ENCODE data around the gene FBN2.
"Not testable (repeated sequence)": the region's sequence is repeated elsewhere in the genome, so short reads cannot be mapped to it uniquely, and the experiment has no call there.

FBN2 gene

GRCh38 chr5:128534726-128535125, 3.3 kb downstream of the FBN2 start:
- DNase-seq (ENCODE audit: low spot score), result no peak

GRCh38 chr5:128532776-128533175, 5.3 kb downstream of the FBN2 start:
- DNase-seq (ENCODE audit: low spot score), result no peak

- no peak for DNase-seq (ENCODE audit: low spot score)
These were observed 5.9 kb downstream of the FBN2 start for GRCh38 chr5:128532127-128532526.

GRCh38 chr5:128528637-128529255, 9.3 kb downstream of the FBN2 start:
- DNase-seq (ENCODE audit: low spot score), result no peak

DNA sequence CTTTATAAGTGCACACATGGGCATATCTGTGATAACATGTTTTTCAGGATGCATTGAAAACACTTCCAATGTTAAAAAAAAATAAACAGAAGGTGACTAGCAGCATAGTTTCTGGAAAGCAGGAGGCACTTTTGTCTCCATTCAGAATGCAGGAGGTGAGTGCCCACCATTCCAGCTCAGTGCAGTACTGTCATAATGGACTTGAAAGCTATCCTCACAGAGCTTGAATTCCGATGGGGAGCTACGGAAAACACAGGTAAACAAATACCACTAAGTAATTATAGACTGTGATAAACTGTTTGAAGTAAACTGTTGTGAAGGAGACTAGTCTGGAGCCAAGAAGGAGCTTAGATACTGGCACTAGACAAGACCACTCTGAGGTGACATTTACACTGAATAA, 9.9 kb downstream of the FBN2 start:
- no peak for DNase-seq (ENCODE audit: low spot score)

DNA sequence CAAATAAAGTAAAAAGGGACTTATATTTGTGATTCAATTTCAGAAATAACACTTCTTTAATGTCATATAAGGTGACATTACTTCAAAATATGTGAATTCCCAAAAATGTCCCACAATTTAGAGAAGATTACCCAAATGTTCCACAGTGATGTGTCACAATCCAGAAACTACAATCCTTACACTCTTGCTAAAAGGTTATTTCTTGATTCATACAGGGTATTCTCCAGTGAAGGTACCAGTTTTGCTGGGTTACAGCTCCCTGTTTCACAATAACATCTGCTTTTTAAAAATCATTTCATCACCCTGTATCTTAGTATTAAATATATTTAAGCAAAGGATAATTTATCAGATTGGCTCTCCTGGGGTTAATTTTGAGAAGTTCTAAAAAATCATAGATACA, 11.0 kb downstream of the FBN2 start:
- no peak for DNase-seq (ENCODE audit: low spot score)

- DNase-seq (ENCODE audit: low spot score), result no peak
These were observed 15.7 kb downstream of the FBN2 start for GRCh38 chr5:128522336-128522735.

DNA sequence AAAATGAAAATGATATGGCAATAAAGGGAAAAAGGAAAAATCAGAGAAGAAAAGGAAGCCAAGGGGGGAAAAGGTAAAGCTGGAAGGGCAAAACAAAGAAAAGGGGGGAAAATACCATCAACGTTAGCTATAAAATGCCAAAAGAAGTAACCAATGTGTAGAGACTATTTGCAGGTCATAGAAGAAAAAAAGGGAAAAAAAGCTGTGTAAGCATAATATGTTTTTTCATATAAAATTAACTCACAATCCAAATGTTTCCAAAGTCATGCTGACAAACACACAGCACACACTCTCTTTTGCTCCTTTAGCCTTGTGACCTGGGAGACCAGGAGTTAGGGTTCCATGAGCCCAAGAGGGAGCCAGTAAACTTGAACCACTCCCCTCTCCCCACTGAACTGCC, 18.2 kb downstream of the FBN2 start:
- no peak for DNase-seq (ENCODE audit: low spot score)

DNA sequence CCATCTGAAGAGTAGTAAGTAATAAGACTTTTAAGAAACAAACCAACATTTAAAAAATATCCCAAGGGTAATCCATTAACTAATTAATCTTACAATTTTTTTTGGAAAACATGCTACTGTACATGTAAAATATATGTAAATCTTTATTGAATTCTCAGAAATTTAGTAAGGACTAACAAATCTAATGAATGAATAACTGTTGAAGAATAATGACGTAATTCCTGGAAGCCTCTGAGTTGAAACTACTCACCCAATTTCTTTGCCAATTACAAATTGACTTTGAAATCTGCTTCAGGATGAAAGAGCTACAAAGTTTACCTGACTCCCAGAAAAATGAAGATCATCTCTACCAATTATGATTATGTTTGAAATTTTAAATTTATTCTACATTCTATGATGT, 21.1 kb downstream of the FBN2 start:
- DNase-seq (ENCODE audit: low spot score), result no peak

DNA sequence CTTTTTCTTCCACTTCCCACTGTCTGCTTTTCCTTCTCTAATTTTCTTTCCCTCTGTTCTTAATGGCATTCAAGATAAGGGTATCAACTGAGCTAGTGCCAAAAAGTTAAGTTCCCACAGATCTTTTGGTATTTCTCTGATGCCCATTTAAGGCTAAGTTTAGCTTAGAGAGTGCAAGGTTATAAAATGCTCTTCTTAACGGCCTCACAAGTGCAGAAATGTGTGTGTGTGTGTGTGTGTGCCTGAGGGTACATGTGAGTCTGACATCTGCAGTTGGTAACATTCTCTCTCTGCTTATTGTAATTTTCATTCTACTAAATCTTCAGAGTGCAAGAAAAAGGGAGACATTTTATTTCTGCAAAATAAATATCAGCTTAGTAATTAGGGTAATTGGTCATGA, 24.2 kb downstream of the FBN2 start:
- no peak for DNase-seq (ENCODE audit: low spot score)

DNA sequence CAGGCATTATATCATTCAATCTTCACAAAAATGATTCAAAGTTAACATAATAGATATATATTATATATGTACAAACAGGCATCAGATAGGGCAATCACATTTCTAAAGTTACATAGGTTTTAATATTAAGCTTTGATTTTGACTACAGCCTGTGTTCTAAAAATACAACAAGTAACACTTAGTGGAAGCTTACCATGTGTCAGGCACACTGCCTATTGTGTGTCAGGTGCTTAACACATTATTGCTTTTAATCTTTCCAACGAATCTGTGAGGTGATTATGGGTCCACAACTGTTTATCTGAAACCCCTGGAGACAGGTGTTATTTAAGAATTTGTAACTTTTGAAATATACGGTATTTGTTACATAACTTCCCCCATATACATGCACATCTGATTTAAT, 25.2 kb downstream of the FBN2 start:
- no peak for DNase-seq (ENCODE audit: low spot score)

DNA sequence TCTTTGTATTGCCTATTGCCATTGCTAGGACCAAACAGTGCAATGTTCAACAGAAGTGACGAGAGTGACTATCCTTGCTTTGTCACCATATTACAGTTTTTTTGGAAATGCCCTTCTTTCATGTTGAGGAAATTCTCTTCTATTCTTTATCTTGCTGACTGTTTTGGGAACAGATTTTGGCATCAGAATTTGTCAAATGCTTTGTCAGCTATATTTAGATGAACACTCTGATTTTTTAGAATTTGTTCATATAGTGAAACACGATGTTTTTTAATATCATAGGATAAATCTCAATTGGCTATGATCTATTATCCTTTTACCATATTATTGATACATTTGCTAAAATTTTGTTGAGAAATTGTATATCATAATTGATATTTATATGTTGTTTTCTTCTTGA, 31.4 kb downstream of the FBN2 start:
- DNase-seq (ENCODE audit: low spot score), result no peak

DNA sequence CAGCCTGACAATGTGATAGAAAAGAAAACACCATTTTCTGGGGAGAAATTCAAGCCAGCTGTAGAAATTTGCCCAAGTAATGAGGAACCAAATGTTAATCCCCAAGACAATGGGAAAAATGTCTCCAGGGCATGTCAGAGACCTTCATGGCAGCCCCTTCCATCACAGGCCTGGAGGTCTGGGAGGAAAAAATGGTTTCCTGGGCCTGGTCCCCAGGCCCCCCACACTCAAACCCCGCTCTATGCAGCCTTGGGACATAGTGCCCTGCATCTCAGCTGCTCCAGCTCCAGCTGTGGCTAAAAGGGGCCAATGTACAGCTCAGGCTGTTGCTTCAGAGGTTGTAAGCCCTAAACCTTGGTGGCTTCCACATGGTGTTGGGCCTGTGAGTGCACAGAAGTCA, 34.3 kb downstream of the FBN2 start:
- DNase-seq (ENCODE audit: low spot score), result not testable (repeated sequence)

DNA sequence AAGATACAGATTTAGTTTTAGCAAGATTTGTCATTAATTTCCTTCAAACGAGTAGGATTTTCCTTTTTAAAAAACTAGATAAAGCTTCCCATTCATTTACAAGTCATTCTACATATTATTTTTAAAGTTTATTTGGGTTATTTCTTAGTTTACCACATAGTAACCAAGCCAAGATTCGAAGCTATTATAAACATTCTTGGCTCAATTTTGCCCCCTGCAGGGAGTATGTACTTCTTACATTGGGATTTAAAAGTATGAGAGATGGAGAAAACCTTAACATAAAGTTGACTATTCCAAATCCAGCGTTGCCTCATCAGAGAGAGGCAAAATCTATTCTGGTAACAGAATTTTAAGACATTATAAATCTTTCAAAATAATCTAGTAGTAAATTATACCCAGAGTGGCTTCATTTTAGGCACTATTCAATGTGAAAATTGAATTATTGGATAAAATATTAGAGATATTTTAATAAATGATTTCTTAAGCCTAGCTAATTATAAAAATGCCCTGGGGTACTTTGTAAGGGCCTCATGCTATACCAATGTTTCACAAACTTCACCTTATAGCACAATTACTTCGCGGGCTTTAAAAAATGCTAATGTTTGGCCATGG, 39.1 kb downstream of the FBN2 start:
- peak; percentile 3 for DNase-seq (ENCODE audit: low spot score)

DNA sequence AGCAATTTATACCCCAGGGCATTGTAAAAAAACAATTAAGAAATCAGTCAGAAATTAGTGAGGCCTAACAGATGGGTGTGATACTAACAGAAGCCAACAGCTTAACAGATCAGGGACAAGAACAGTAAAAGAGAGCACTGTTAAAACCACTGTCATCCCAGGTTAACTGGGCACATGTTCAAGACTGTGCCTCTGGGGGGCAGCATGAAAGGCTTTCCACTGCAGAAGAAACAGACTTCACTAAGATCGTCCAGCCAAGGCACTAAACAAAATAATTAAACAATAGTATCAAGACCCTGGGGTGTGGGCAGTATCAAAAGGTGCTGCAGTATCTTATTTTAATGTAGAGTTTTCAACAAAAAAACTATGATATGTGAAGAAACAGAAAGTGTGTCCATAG, 43.5 kb downstream of the FBN2 start:
- DNase-seq (ENCODE audit: low spot score), result no peak

GRCh38 chr5:128493657-128494329, 44.3 kb downstream of the FBN2 start:
- DNase-seq (ENCODE audit: low spot score), result no peak

GRCh38 chr5:128491291-128491690, 46.8 kb downstream of the FBN2 start:
- no peak for DNase-seq (ENCODE audit: low spot score)

GRCh38 chr5:128490761-128491160, 47.3 kb downstream of the FBN2 start:
- no peak for DNase-seq (ENCODE audit: low spot score)

DNA sequence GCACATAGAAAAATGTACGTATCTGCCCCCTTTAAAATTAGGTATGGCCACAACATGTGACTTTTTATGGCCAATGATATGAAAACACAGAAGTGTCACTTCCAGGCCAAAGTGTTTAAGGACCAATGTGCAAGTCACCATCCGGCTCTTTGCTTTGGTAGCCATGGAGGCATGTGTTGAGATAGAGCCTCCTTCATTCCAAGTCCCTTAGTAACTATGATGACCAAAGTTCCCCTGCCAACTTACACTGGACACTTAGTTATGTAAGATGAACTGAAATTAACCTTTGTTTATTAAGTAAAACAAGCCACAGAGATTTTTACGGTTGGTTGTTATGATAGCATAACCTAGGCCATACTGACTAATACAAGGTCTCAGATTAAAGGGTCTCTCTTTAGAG, 51.0 kb downstream of the FBN2 start:
- DNase-seq (ENCODE audit: low spot score), result no peak

GRCh38 chr5:128483738-128484137, 54.3 kb downstream of the FBN2 start:
- no peak for DNase-seq (ENCODE audit: low spot score)

DNA sequence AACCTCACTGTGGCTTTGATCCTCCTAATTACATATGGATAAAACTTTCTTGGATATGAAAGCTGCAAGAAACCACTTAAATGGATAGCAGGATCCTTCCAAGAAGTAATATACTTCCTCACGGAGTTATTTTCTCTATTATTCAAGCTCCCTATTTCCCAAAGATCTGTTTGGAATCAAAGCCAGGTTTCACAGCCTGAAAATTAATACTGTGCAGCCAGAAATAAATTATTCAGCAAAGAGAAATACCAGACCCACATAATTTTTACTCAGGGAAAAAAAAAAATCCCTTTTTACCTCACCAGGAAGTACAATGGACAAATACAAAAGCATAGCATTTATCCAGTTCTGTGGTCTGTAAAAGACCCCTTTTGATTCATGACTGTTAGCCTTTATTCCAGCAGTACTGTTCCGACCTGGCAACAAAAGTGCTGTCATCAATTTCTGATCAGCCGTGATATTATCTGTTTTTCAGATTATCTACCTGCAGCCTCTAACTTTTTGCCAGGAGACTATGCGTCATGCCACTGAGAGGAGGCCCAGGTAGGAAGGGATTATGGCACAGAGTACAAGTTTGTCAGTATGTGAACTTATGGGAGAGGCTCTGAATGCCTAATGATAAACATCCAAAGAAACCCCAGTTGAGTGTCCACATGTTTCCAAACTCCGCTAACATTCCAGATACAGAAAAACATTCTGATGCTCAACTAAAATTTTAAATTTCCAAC, 57.0 kb downstream of the FBN2 start:
- no peak for DNase-seq (ENCODE audit: low spot score)

GRCh38 chr5:128480158-128480557, 57.9 kb downstream of the FBN2 start:
- no peak for DNase-seq (ENCODE audit: low spot score)
